NT2/D1 (cell line): ENCODE results near the gene FAM13A.

Experiments
- DNase-seq: peaks from one replicate; pipeline ENCODE4 v3.0.0-alpha.2; 2011; ENCODE audit warnings: low read depth, low spot score
- H3K27me3 ChIP-seq: 2 replicates; pipeline ENCODE4 v1.6.0; 2011; ENCODE audit warnings: mild to moderate bottlenecking; ENCODE audit not compliant: insufficient read length, insufficient read depth
- H3K36me3 ChIP-seq: 2 replicates; pipeline ENCODE4 v1.6.1; 2011; ENCODE audit warnings: mild to moderate bottlenecking, low read length, mixed read lengths; ENCODE audit not compliant: insufficient read depth, insufficient read length
- H3K4me1 ChIP-seq: 2 replicates; pipeline ENCODE4 v1.5.1; 2011; ENCODE audit not compliant: insufficient read depth, insufficient read length
- H3K4me3 ChIP-seq: 2 replicates; pipeline ENCODE4 v1.5.1; 2011; ENCODE audit warnings: low read depth; ENCODE audit not compliant: insufficient read length
- H3K9ac ChIP-seq: 2 replicates; pipeline ENCODE4 v1.6.0; 2011; ENCODE audit warnings: low read depth; ENCODE audit not compliant: insufficient read length
- H3K9me3 ChIP-seq: 2 replicates; pipeline ENCODE4 v1.5.1; 2011; ENCODE audit warnings: mild to moderate bottlenecking, low read length; ENCODE audit not compliant: insufficient read depth
- SUZ12 ChIP-seq: IDR thresholded peaks from 2 replicates; pipeline ENCODE4 v1.6.1; 2011; ENCODE audit not compliant: insufficient read length, insufficient read depth; ENCODE audit errors: extremely low read depth
- YY1 ChIP-seq: IDR thresholded peaks from 2 replicates; pipeline ENCODE4 v1.6.1; 2011; ENCODE audit not compliant: insufficient read length, insufficient read depth
- ZNF274 ChIP-seq: IDR thresholded peaks from 2 replicates; pipeline ENCODE4 v1.6.1; 2011; ENCODE audit warnings: mild to moderate bottlenecking, low read depth, low read length

The FAM13A gene

GRCh38 chr4:88878642-88879041 is 178.3 kb downstream of the FAM13A start:
- Histone ChIP-seq H3K4me3 (no peak overlapping the region), H3K9me3 (no peaks in the 10 kb centered on the region), H3K4me1 (no peaks in the 10 kb centered on the region), H3K27me3 (no peaks in the 10 kb centered on the region), H3K36me3 (no peaks in the 10 kb centered on the region), H3K9ac (no peak overlapping the region)
- no peak for TF ChIP-seq ZNF274
- TF ChIP-seq YY1: no peak
- no peak for TF ChIP-seq SUZ12
- no peak for DNase-seq

GRCh38 chr4:88870428-88870827 is 186.6 kb downstream of the FAM13A start:
- Histone ChIP-seq H3K9me3 (no peaks in the 10 kb centered on the region; the same call in 1 of the 2 replicates), H3K9ac (no peak overlapping the region), H3K4me1 (no peaks in the 10 kb centered on the region), H3K4me3 (no peak overlapping the region), H3K27me3 (no peaks in the 10 kb centered on the region), H3K36me3 (no peaks in the 10 kb centered on the region)
- DNase-seq: no peak
- no peak for TF ChIP-seq ZNF274
- no peak for TF ChIP-seq SUZ12
- TF ChIP-seq YY1: no peak

- H3K27me3 ChIP-seq: no peaks in the 10 kb centered on the region
- H3K4me3 ChIP-seq: no peak overlapping the region
- no peaks in the 10 kb centered on the region for H3K4me1 ChIP-seq
- H3K9me3 ChIP-seq: no peaks in the 10 kb centered on the region; the same call in 1 of the 2 replicates
- H3K9ac ChIP-seq: no peak overlapping the region
- no peak for TF ChIP-seq ZNF274
- no peak for TF ChIP-seq YY1
- TF ChIP-seq SUZ12: no peak
- no peaks in the 10 kb centered on the region for H3K36me3 ChIP-seq
- no peak for DNase-seq
These were observed 188.5 kb downstream of the FAM13A start for GRCh38 chr4:88868510-88868909.

- TF ChIP-seq ZNF274 (no peak), SUZ12 (no peak), YY1 (no peak)
- Histone ChIP-seq H3K4me3 (no peak overlapping the region), H3K9me3 (no peaks in the 10 kb centered on the region; the same call in 1 of the 2 replicates), H3K4me1 (no peaks in the 10 kb centered on the region), H3K36me3 (no peaks in the 10 kb centered on the region), H3K27me3 (no peaks in the 10 kb centered on the region), H3K9ac (no peak overlapping the region)
- no peak for DNase-seq
These were observed 190.0 kb downstream of the FAM13A start for GRCh38 chr4:88866862-88867550.

- Histone ChIP-seq H3K4me1 (no peaks in the 10 kb centered on the region), H3K4me3 (no peak overlapping the region), H3K27me3 (no peaks in the 10 kb centered on the region), H3K36me3 (no peaks in the 10 kb centered on the region), H3K9me3 (no peaks in the 10 kb centered on the region; the same call in 1 of the 2 replicates), H3K9ac (no peak overlapping the region)
- no peak for DNase-seq
- TF ChIP-seq SUZ12 (no peak), YY1 (no peak), ZNF274 (no peak)
These were observed 191.5 kb downstream of the FAM13A start for GRCh38 chr4:88865466-88865865.

- no peak for TF ChIP-seq ZNF274
- no peak for TF ChIP-seq SUZ12
- no peak for TF ChIP-seq YY1
- H3K9ac ChIP-seq: no peak overlapping the region
- H3K27me3 ChIP-seq: no peaks in the 10 kb centered on the region
- no peaks in the 10 kb centered on the region for H3K36me3 ChIP-seq
- DNase-seq: no peak
- no peaks in the 10 kb centered on the region for H3K4me1 ChIP-seq
- no peak overlapping the region for H3K4me3 ChIP-seq
- no peaks in the 10 kb centered on the region for H3K9me3 ChIP-seq
These were observed 191.9 kb downstream of the FAM13A start for GRCh38 chr4:88865046-88865445.

GRCh38 chr4:88860586-88860985 is 196.4 kb downstream of the FAM13A start:
- TF ChIP-seq YY1 (no peak), SUZ12 (no peak), ZNF274 (no peak)
- Histone ChIP-seq H3K4me1 (no peaks in the 10 kb centered on the region), H3K4me3 (no peak overlapping the region), H3K27me3 (no peaks in the 10 kb centered on the region), H3K9ac (no peak overlapping the region), H3K9me3 (no peaks in the 10 kb centered on the region), H3K36me3 (no peaks in the 10 kb centered on the region)
- DNase-seq: no peak
